IMR-90 (cell line): ENCODE results near the gene CDKL4. TPM values are rescaled to one million over a fixed set of nuclear protein-coding genes. Genes with fewer than 3 reads are reported as not detected.

Source experiments
- ATAC-seq: fragments of 200-7000 bp; cut with Tn5 transposase; 2 replicates; pipeline ENCODE4 v1.9.1; 2020; ENCODE audit warnings: low read depth, mild to moderate bottlenecking, moderate library complexity
- BruUV-seq: library from RNA; stranded (reverse); fragments of 400-500 nt; replicated peaks from 2 replicates; lab custom pipeline; 2021; lab: Mats Ljungman, UMichigan
- CTCF ChIA-PET: fragments of 300-600 bp; formaldehyde crosslinking; extraction: SDS; loops from one replicate; lab custom pipeline; 2021; ENCODE audit warnings: antibody characterized with exemption; lab: Yijun Ruan, JAX
- POLR2A ChIA-PET: fragments of 300-600 bp; sonication (Branson Sonifier 250); formaldehyde crosslinking; loops from one replicate; lab custom pipeline; 2022; ENCODE audit warnings: antibody characterized with exemption; ENCODE audit not compliant: unreplicated experiment; lab: Charles Lee
- DNase-seq: peaks from one replicate; pipeline ENCODE4 v3.0.0; 2013
- H2AFZ ChIP-seq: replicated peaks from 2 replicates; pipeline ENCODE3; 2013; ENCODE audit warnings: low read length, mild to moderate bottlenecking; ENCODE audit not compliant: poor library complexity
- H2AK5ac ChIP-seq: 2 replicates; pipeline ENCODE4 v1.6.1; 2013; ENCODE audit warnings: low read depth, low read length, inconsistent platforms
- H2AK9ac ChIP-seq: replicated peaks from 2 replicates; pipeline ENCODE3; 2013; ENCODE audit warnings: mild to moderate bottlenecking, low read depth, low read length, moderate library complexity; ENCODE audit not compliant: poor library complexity
- H2BK120ac ChIP-seq: 2 replicates; pipeline ENCODE4 v1.6.1; 2013; ENCODE audit warnings: low read depth, low read length, inconsistent platforms
- H2BK15ac ChIP-seq: 3 replicates; pipeline ENCODE4 v1.6.1; 2013; ENCODE audit warnings: low read depth, low read length, inconsistent platforms
- H2BK20ac ChIP-seq: 2 replicates; pipeline ENCODE4 v1.6.1; 2013; ENCODE audit warnings: low read depth, mild to moderate bottlenecking, inconsistent platforms, low read length, moderate library complexity
- H2BK5ac ChIP-seq: 2 replicates; pipeline ENCODE4 v1.6.1; 2013; ENCODE audit warnings: mild to moderate bottlenecking, low read depth, low read length, inconsistent platforms; ENCODE audit not compliant: poor library complexity, severe bottlenecking
- H3K14ac ChIP-seq: replicated peaks from 2 replicates; pipeline ENCODE4 v1.6.1; 2013; ENCODE audit warnings: low read depth, low read length, inconsistent platforms
- H3K18ac ChIP-seq: 2 replicates; pipeline ENCODE4 v1.6.1; 2013; ENCODE audit warnings: low read depth, low read length, control low read depth
- H3K23ac ChIP-seq: 2 replicates; pipeline ENCODE4 v1.6.1; 2013; ENCODE audit warnings: low read depth, low read length, inconsistent platforms
- H3K27ac ChIP-seq: 2 replicates; pipeline ENCODE4 v1.5.1; 2013; ENCODE audit warnings: mild to moderate bottlenecking, control low read depth, low read length; ENCODE audit not compliant: insufficient read depth
- H3K27me3 ChIP-seq: 2 replicates; pipeline ENCODE4 v1.6.1; 2013; ENCODE audit warnings: low read length; ENCODE audit not compliant: control insufficient read depth, insufficient read depth
- H3K36me3 ChIP-seq: 2 replicates; pipeline ENCODE4 v1.6.1; 2013; ENCODE audit warnings: low read length, mixed read lengths; ENCODE audit not compliant: control insufficient read depth, insufficient read depth
- H3K4ac ChIP-seq: 2 replicates; pipeline ENCODE4 v1.6.1; 2013; ENCODE audit warnings: low read depth, low read length, inconsistent platforms
- H3K4me1 ChIP-seq: 2 replicates; pipeline ENCODE4 v1.6.1; 2013; ENCODE audit warnings: low read length, mixed read lengths; ENCODE audit not compliant: control insufficient read depth, insufficient read depth
- H3K4me2 ChIP-seq: 2 replicates; pipeline ENCODE4 v1.6.1; 2013; ENCODE audit warnings: low read depth, mild to moderate bottlenecking, control low read depth, low read length, moderate library complexity
- H3K4me3 ChIP-seq: 2 replicates; pipeline ENCODE4 v1.5.1; 2013; ENCODE audit warnings: low read depth, mild to moderate bottlenecking, control low read depth, low read length, moderate library complexity; ENCODE audit not compliant: insufficient read depth
- H3K56ac ChIP-seq: 2 replicates; pipeline ENCODE4 v1.6.1; 2013; ENCODE audit warnings: low read length, inconsistent platforms; ENCODE audit not compliant: insufficient read depth; ENCODE audit errors: extremely low read depth
- H3K79me1 ChIP-seq, 2 experiments: 2 replicates each; pipeline ENCODE4 v1.6.1; 2013; ENCODE audit warnings: low read length in 2 of 2, inconsistent platforms in 1 of 2, low read depth in 1 of 2
- H3K9ac ChIP-seq: 2 replicates; pipeline ENCODE4 v1.6.1; 2013; ENCODE audit warnings: low read depth, low read length, control low read depth
- H3K9me1 ChIP-seq: 2 replicates; pipeline ENCODE4 v1.6.1; 2013; ENCODE audit warnings: low read length, inconsistent platforms; ENCODE audit not compliant: insufficient read depth
- H3K9me3 ChIP-seq: 2 replicates; pipeline ENCODE4 v1.6.1; 2013; ENCODE audit warnings: low read length; ENCODE audit not compliant: control insufficient read depth, insufficient read depth
- H4K20me1 ChIP-seq: 2 replicates; pipeline ENCODE4 v1.6.1; 2013; ENCODE audit warnings: low read length, inconsistent platforms; ENCODE audit not compliant: insufficient read depth
- H4K5ac ChIP-seq: 2 replicates; pipeline ENCODE4 v1.6.1; 2013; ENCODE audit warnings: mild to moderate bottlenecking, low read depth, low read length, control low read depth
- H4K8ac ChIP-seq, 2 experiments: 2 replicates each; pipeline ENCODE4 v1.6.1; 2013; ENCODE audit warnings: low read depth in 2 of 2, low read length in 2 of 2, control low read depth in 1 of 2, inconsistent platforms in 1 of 2
- H4K91ac ChIP-seq: 2 replicates; pipeline ENCODE4 v1.6.1; 2013; ENCODE audit warnings: low read depth, low read length, inconsistent platforms; ENCODE audit not compliant: insufficient read depth
- BHLHE40 ChIP-seq: fragments of 150-350 bp; IDR thresholded peaks from 2 replicates; pipeline ENCODE4 v1.6.1; 2016; ENCODE audit warnings: mild to moderate bottlenecking, low read depth, low read length
- CEBPB ChIP-seq: IDR thresholded peaks from 2 replicates; pipeline ENCODE4 v1.6.1; 2012; ENCODE audit warnings: low read depth, low read length, improper control_type of control experiment
- CHD1 ChIP-seq: IDR thresholded peaks from 2 replicates; pipeline ENCODE4 v1.6.1; 2012; ENCODE audit warnings: low read depth, low read length, improper control_type of control experiment
- CTCF ChIP-seq: conservative IDR thresholded peaks from 2 replicates; pipeline ENCODE4 v1.5.1; 2012; ENCODE audit warnings: mild to moderate bottlenecking, low read depth, low read length, improper control_type of control experiment
- ELK1 ChIP-seq: fragments of 150-350 bp; IDR thresholded peaks from 2 replicates; pipeline ENCODE4 v1.6.1; 2016; ENCODE audit warnings: low read depth, mild to moderate bottlenecking, low read length, moderate library complexity, borderline replicate concordance
- FOS ChIP-seq: fragments of 150-350 bp; IDR thresholded peaks from 2 replicates; pipeline ENCODE4 v1.6.1; 2016; ENCODE audit warnings: low read depth, low read length
- MAFK ChIP-seq: IDR thresholded peaks from 2 replicates; pipeline ENCODE4 v1.6.1; 2012; ENCODE audit warnings: low read depth, low read length, improper control_type of control experiment
- MAZ ChIP-seq: IDR thresholded peaks from 2 replicates; pipeline ENCODE4 v1.6.1; 2012; ENCODE audit warnings: low read depth, mild to moderate bottlenecking, low read length, improper control_type of control experiment, moderate library complexity, borderline replicate concordance
- MXI1 ChIP-seq: IDR thresholded peaks from 2 replicates; pipeline ENCODE4 v1.6.1; 2012; ENCODE audit warnings: low read depth, mild to moderate bottlenecking, low read length, moderate library complexity, borderline replicate concordance
- NFE2L2 ChIP-seq: fragments of 150-350 bp; IDR thresholded peaks from 2 replicates; pipeline ENCODE4 v1.6.1; 2016; ENCODE audit warnings: low read depth, mild to moderate bottlenecking, low read length
- POLR2A ChIP-seq: IDR thresholded peaks from 2 replicates; pipeline ENCODE4 v1.6.1; 2012; ENCODE audit warnings: mild to moderate bottlenecking, low read depth, low read length
- RAD21 ChIP-seq: IDR thresholded peaks from 2 replicates; pipeline ENCODE4 v1.6.1; 2012; ENCODE audit warnings: low read length, improper control_type of control experiment
- RCOR1 ChIP-seq: IDR thresholded peaks from 2 replicates; pipeline ENCODE4 v1.6.1; 2012; ENCODE audit warnings: mild to moderate bottlenecking, low read length, improper control_type of control experiment; ENCODE audit not compliant: insufficient replicate concordance
- RFX5 ChIP-seq: IDR thresholded peaks from 2 replicates; pipeline ENCODE4 v1.8.0; 2012; ENCODE audit warnings: low read depth, mild to moderate bottlenecking, low read length, moderate library complexity
- SMC3 ChIP-seq: fragments of 150-350 bp; IDR thresholded peaks from 2 replicates; pipeline ENCODE4 v1.6.1; 2016; ENCODE audit warnings: low read depth, mild to moderate bottlenecking, antibody characterized with exemption, low read length, moderate library complexity
- USF2 ChIP-seq: fragments of 150-350 bp; IDR thresholded peaks from 2 replicates; pipeline ENCODE4 v1.6.1; 2017; ENCODE audit warnings: mild to moderate bottlenecking, antibody characterized with exemption, low read length, low read depth
- WGBS, 2 experiments: methylation state at CpG; one replicate each; pipeline versions ENCODE4 v1.1.5 to v1.1.7; 2013; ENCODE audit warnings: missing lambda C conversion rate in 2 of 2; ENCODE audit not compliant: insufficient read length in 1 of 2; ENCODE audit errors: extremely low coverage in 2 of 2; 5-methylcytosine and 5-hydroxymethylcytosine counted together
- dilution Hi-C: fragments of 300-500 bp; cut with HindIII; formaldehyde crosslinking; loops from one replicate; pipeline ENCODE4 v1.14.3; 2018; ENCODE audit warnings: low sequenced_read_pairs; ENCODE audit not compliant: unreplicated experiment
- in situ Hi-C: fragments of 300-500 bp; cut with MboI; formaldehyde crosslinking; loops from 3 replicates; pipeline ENCODE4 v1.14.3; 2019; ENCODE audit warnings: low sequenced_read_pairs, inconsistent platforms, mixed read lengths
- intact Hi-C: fragments of 100-400 bp; cut with micrococcal nuclease; formaldehyde crosslinking; loops from 2 replicates; pipeline ENCODE4 v1.10.0; 2022
- polyA plus RNA-seq, 3 experiments: library from polyadenylated mRNA; depleted of rRNA; stranded (reverse); fragments of >200 nt; gene quantifications; 2 replicates each; pipeline ENCODE4 v1.2.3, GENCODE V29; 2012; ENCODE audit warnings: low replicate concordance in 1 of 3
- total RNA-seq: library from RNA; depleted of rRNA; stranded (reverse); fragments of >200 nt; gene quantifications from 2 replicates; pipeline ENCODE4 v1.2.3, GENCODE V29; 2012

Gene CDKL4
- total and polyA plus RNA-seq, 2 of the 4 experiments (the other 2 are of a cell fraction), result not detected

GRCh38 chr2:39218391-39218790 lies 25.4 kb downstream of the CDKL4 start:
- in situ Hi-C loops, result no loop called here

More at GRCh38 chr2:39218391-39218790, 25.4 kb downstream of the CDKL4 start:
- no peak overlapping the region for H2BK5ac ChIP-seq
- H2AK9ac ChIP-seq, result no peak overlapping the region
- no peak for DNase-seq
- no peak overlapping the region for H3K4me2 ChIP-seq
- no peak overlapping the region for H2BK20ac ChIP-seq
- no peaks in the 10 kb centered on the region for H4K20me1 ChIP-seq
- H3K4me1 ChIP-seq, result no peaks in the 10 kb centered on the region
- no peak overlapping the region for H3K23ac ChIP-seq
- H4K91ac ChIP-seq, result no peak overlapping the region
- no peak overlapping the region for H2BK120ac ChIP-seq
- 100% methylated on average over 3 of the region's 5 CpGs; no CpG with 5 or more reads in 1 of the 2 experiments for WGBS, 2 experiments
- ATAC-seq, result no peak
- H3K14ac ChIP-seq, result no peak overlapping the region
- no peak overlapping the region for H3K27ac ChIP-seq
- dilution Hi-C loops (loop anchor here (25.0 kb wide), 1 partner anchor 131 kb away; no protein-coding TSS in a partner anchor), intact Hi-C loops (no loop called here)
- H2AK5ac ChIP-seq, result no peak overlapping the region
- no peaks in the 10 kb centered on the region for H3K9me1 ChIP-seq
- H2BK15ac ChIP-seq, result no peak overlapping the region
- no peak overlapping the region for H3K9ac ChIP-seq
- H4K8ac ChIP-seq, result no peak overlapping the region
- CTCF ChIA-PET, result interaction anchor here (1.5 kb wide), 1 partner anchor 10 kb away, joined by 4 read pairs; no protein-coding TSS in a partner anchor
- no peak overlapping the region for H2AFZ ChIP-seq
- no peak for TF ChIP-seq MAFK
- no peak for TF ChIP-seq RFX5
- no peak for TF ChIP-seq MXI1
- TF ChIP-seq CHD1, result no peak
- no peak for TF ChIP-seq CTCF
- no peak for TF ChIP-seq RCOR1
- TF ChIP-seq NFE2L2, result no peak
- no peak for TF ChIP-seq ELK1
- TF ChIP-seq CEBPB, result no peak
- no peak for TF ChIP-seq RAD21
- TF ChIP-seq USF2, result no peak
- no peak for TF ChIP-seq SMC3
- TF ChIP-seq FOS, result no peak
- no peak for TF ChIP-seq POLR2A
- no peak for TF ChIP-seq MAZ
- TF ChIP-seq BHLHE40, result no peak
- BruUV-seq, result no TSS peak
- H3K79me1 ChIP-seq, result no peaks in the 10 kb centered on the region
- no peak overlapping the region for H4K5ac ChIP-seq
- POLR2A ChIA-PET, result no interaction called here
- H3K4ac ChIP-seq, result no peak overlapping the region
- H3K56ac ChIP-seq, result no peak overlapping the region
- H3K9me3 ChIP-seq, result no peaks in the 10 kb centered on the region
- no peak overlapping the region for H3K4me3 ChIP-seq
- H3K36me3 ChIP-seq, result no peaks in the 10 kb centered on the region
- H3K27me3 ChIP-seq, result no peaks in the 10 kb centered on the region
- no peak overlapping the region for H3K18ac ChIP-seq
